Lung (tissue), 12 donors: Measurements from ENCODE around the gene MSANTD4. TPM values are rescaled to one million over a fixed set of nuclear protein-coding genes. Genes with fewer than 3 reads are reported as not detected.
"Not testable (repeated sequence)": the region's sequence is repeated elsewhere in the genome, so short reads cannot be mapped to it uniquely, and the experiment has no call there.

Source experiments
- ATAC-seq: fragments of 200-7000 bp; cut with Tn5 transposase; one replicate; pipeline ENCODE4 v1.9.1; 2020; ENCODE audit warnings: moderate number of reproducible peaks; ENCODE audit not compliant: insufficient read depth, low FRiP score
- DNase-seq, 3 donors: peaks; one replicate each; pipeline ENCODE4 v3.0.0-alpha.2; 2013 to 2017
- H3K27ac ChIP-seq, 2 donors: one replicate each; pipeline ENCODE4 v1.5.1; 2013; ENCODE audit warnings: mild to moderate bottlenecking in 2 of 2, moderate library complexity in 2 of 2, control low read depth in 1 of 2, inconsistent platforms in 1 of 2, low read depth in 1 of 2, low read length in 1 of 2
- H3K27me3 ChIP-seq, 3 donors: one replicate each; pipeline ENCODE4 v1.5.1; 2013; ENCODE audit warnings: low read length in 2 of 3; ENCODE audit not compliant: control insufficient read depth in 3 of 3, insufficient read depth in 3 of 3
- H3K36me3 ChIP-seq, 4 donors: one replicate each; pipeline ENCODE4 v1.5.1; 2013; ENCODE audit warnings: low read length in 4 of 4, mild to moderate bottlenecking in 1 of 4, moderate library complexity in 1 of 4; ENCODE audit not compliant: control insufficient read depth in 4 of 4, insufficient read depth in 4 of 4
- H3K4me1 ChIP-seq, 5 donors: one replicate each; pipeline ENCODE4 v1.5.1; 2013; ENCODE audit warnings: low read length in 5 of 5, mild to moderate bottlenecking in 2 of 5, moderate library complexity in 1 of 5; ENCODE audit not compliant: control insufficient read depth in 5 of 5, insufficient read depth in 5 of 5
- H3K4me3 ChIP-seq: one replicate; pipeline ENCODE4 v1.5.1; 2013; ENCODE audit warnings: mild to moderate bottlenecking, control low read depth, moderate library complexity
- H3K9ac ChIP-seq, 2 donors: one replicate each; pipeline ENCODE4 v1.5.1; 2013; ENCODE audit warnings: low read length in 2 of 2, control low read depth in 1 of 2; ENCODE audit not compliant: insufficient read depth in 1 of 2
- H3K9me3 ChIP-seq, 4 donors: one replicate each; pipeline ENCODE4 v1.5.1; 2013; ENCODE audit warnings: low read length in 3 of 4, mild to moderate bottlenecking in 1 of 4, moderate library complexity in 1 of 4; ENCODE audit not compliant: control insufficient read depth in 4 of 4, insufficient read depth in 3 of 4
- CTCF ChIP-seq: IDR thresholded peaks from 2 replicates; pipeline ENCODE4 v1.5.1; 2012; ENCODE audit warnings: mild to moderate bottlenecking; ENCODE audit errors: control extremely low read depth, extremely low read depth
- WGBS, 2 donors: extraction: QIAGEN DNeasy Blood & Tissue Kit; methylation state at CpG; one replicate each; pipeline ENCODE4 v1.1.7; 2013; 5-methylcytosine and 5-hydroxymethylcytosine counted together
- polyA plus RNA-seq, 2 donors: library from polyadenylated mRNA; stranded (reverse); fragments of 200-250 nt; gene quantifications; one replicate each; pipeline ENCODE4 v1.2.1, GENCODE V29; 2013
- total RNA-seq, 2 donors: library from RNA; depleted of rRNA in 1 of 2; stranded (reverse); fragments of >200 nt in 1 of 2; gene quantifications; one replicate each; pipeline ENCODE4 v1.2.1, GENCODE V29; 2014 to 2021
- donor health status: control.
- donor health status: control.
- donor health status: Bipolar disorder and iron deficiency.
- donor health status: healthy.
- donor health status: DM: yes; HTN: yes; CAD: no.

The MSANTD4 gene
- total and polyA plus RNA-seq, 4 donors: 4.9 to 27.6 (median 12.4) TPM

GRCh38 chr11:106011481-106011880 lies 10.6 kb downstream of the MSANTD4 start:
- TF ChIP-seq CTCF: no peak
- H3K9ac ChIP-seq: no peak overlapping the region
- H3K4me3 ChIP-seq: no peak overlapping the region
- DNase-seq (no peak), ATAC-seq (no peak)
- H3K9me3 ChIP-seq: peaks cover 0 to 3% (median 0%) of the 10 kb centered on the region in 4 donors
- WGBS, 2 donors: 84 to 85% methylated on average over 2 of the region's 2 CpGs
- no peak overlapping the region for H3K27ac ChIP-seq
- peaks cover 0 to 21% (median 7%) of the 10 kb centered on the region in 5 donors for H3K4me1 ChIP-seq
- H3K27me3 ChIP-seq: no peaks in the 10 kb centered on the region
- peaks cover 12 to 37% (median 26%) of the 10 kb centered on the region in 4 donors for H3K36me3 ChIP-seq

- not testable (repeated sequence) for ATAC-seq, DNase-seq, H3K9ac ChIP-seq, H3K4me1 ChIP-seq, H3K27ac ChIP-seq, H3K4me3 ChIP-seq, H3K9me3 ChIP-seq, H3K27me3 ChIP-seq
- WGBS, 2 donors: 93 to 94% methylated on average over 4 of the region's 4 CpGs
- peaks cover 6 to 20% (median 12%) of the 10 kb centered on the region in 4 donors for H3K36me3 ChIP-seq
Observed at GRCh38 chr11:106003094-106003493, 18.9 kb downstream of the MSANTD4 start.

- no peak overlapping the region for H3K4me3 ChIP-seq
- no peak for DNase-seq
- H3K9me3 ChIP-seq: peaks cover 0 to 7% (median under 1%) of the 10 kb centered on the region in 4 donors
- no peak for TF ChIP-seq CTCF
- WGBS, 2 donors: 96% methylated on average over 4 of the region's 4 CpGs
- no peak overlapping the region for H3K27ac ChIP-seq
- no peak for ATAC-seq
- H3K9ac ChIP-seq: no peak overlapping the region
- H3K27me3 ChIP-seq: no peaks in the 10 kb centered on the region
- H3K4me1 ChIP-seq: peaks cover 0 to 2% (median 0%) of the 10 kb centered on the region in 5 donors
- peaks cover 5 to 9% (median 7%) of the 10 kb centered on the region in 4 donors for H3K36me3 ChIP-seq
Observed at GRCh38 chr11:106001304-106002012, 20.6 kb downstream of the MSANTD4 start.

- Histone ChIP-seq H3K9ac (no peak overlapping the region), H3K4me3 (no peak overlapping the region), H3K27me3 (no peaks in the 10 kb centered on the region), H3K36me3 (peaks cover 5 to 15% (median 8%) of the 10 kb centered on the region in 4 donors), H3K4me1 (no peaks in the 10 kb centered on the region), H3K9me3 (peaks cover 0 to 5% (median 1%) of the 10 kb centered on the region in 4 donors), H3K27ac (no peak overlapping the region)
- no peak for ATAC-seq
- no peak for DNase-seq
- TF ChIP-seq CTCF: no peak
- 96 to 98% methylated on average over 4 of the region's 4 CpGs for WGBS, 2 donors
Observed at GRCh38 chr11:105991888-105992287, 30.2 kb downstream of the MSANTD4 start.
